HG03097 (cell line): ENCODE data around the gene DPY19L2.
"Not testable (repeated sequence)": the region's sequence is repeated elsewhere in the genome, so short reads cannot be mapped to it uniquely, and the experiment has no call there.

ENCODE experiments used
- ATAC-seq: cut with Tn5 transposase; IDR thresholded peaks from one replicate; pipeline ENCODE4 v1.9.1; 2021; ENCODE audit not compliant: unreplicated experiment, low FRiP score

Gene DPY19L2

GRCh38 chr12:63668028-63668799, at the start of gene DPY19L2:
DPY19L2 (minus strand) TSS chr12:63668493; CDS start chr12:63668393, 100 bp downstream.
- ATAC-seq: peak; percentile 80

GRCh38 chr12:63716891-63717290, 48.6 kb upstream of the DPY19L2 start:
- ATAC-seq: not testable (repeated sequence)

- not testable (repeated sequence) for ATAC-seq
Observed at GRCh38 chr12:63715107-63715625, 46.9 kb upstream of the DPY19L2 start.

GRCh38 chr12:63714409-63714808, 46.1 kb upstream of the DPY19L2 start:
- not testable (repeated sequence) for ATAC-seq

GRCh38 chr12:63713681-63714075, 45.4 kb upstream of the DPY19L2 start:
- not testable (repeated sequence) for ATAC-seq

GRCh38 chr12:63712979-63713680, 44.8 kb upstream of the DPY19L2 start:
- ATAC-seq: not testable (repeated sequence)

- not testable (repeated sequence) for ATAC-seq
Observed at GRCh38 chr12:63712376-63712974, 44.2 kb upstream of the DPY19L2 start.

GRCh38 chr12:63711339-63711738, 43.0 kb upstream of the DPY19L2 start:
- ATAC-seq: not testable (repeated sequence)

GRCh38 chr12:63706336-63706735, 38.0 kb upstream of the DPY19L2 start:
- ATAC-seq: no peak

- ATAC-seq: not testable (repeated sequence)
Observed at GRCh38 chr12:63699678-63700382, 31.5 kb upstream of the DPY19L2 start.

- not testable (repeated sequence) for ATAC-seq
Observed at GRCh38 chr12:63699011-63699410, 30.7 kb upstream of the DPY19L2 start.

GRCh38 chr12:63690837-63691236, 22.5 kb upstream of the DPY19L2 start:
- ATAC-seq: not testable (repeated sequence)

GRCh38 chr12:63689141-63689540, 20.8 kb upstream of the DPY19L2 start:
- ATAC-seq: not testable (repeated sequence)

GRCh38 chr12:63686623-63687022, 18.3 kb upstream of the DPY19L2 start:
- ATAC-seq: not testable (repeated sequence)

GRCh38 chr12:63685789-63686188, 17.5 kb upstream of the DPY19L2 start:
- ATAC-seq: not testable (repeated sequence)

GRCh38 chr12:63682617-63683016, 14.3 kb upstream of the DPY19L2 start:
- ATAC-seq: not testable (repeated sequence)

GRCh38 chr12:63680758-63681157, 12.5 kb upstream of the DPY19L2 start:
- ATAC-seq: not testable (repeated sequence)

GRCh38 chr12:63672550-63672949, 4.3 kb upstream of the DPY19L2 start:
- ATAC-seq: not testable (repeated sequence)

GRCh38 chr12:63669936-63670335, 1.6 kb upstream of the DPY19L2 start:
- ATAC-seq: not testable (repeated sequence)

GRCh38 chr12:63669427-63669826, 1.1 kb upstream of the DPY19L2 start:
- not testable (repeated sequence) for ATAC-seq
